Activated naive CD4-positive, alpha-beta T cell treated with anti-CD3 and anti-CD28 coated beads, Interleukin-2, amount 10 ng/mL, durations not matched to agents 7 days and 5 days (primary cell): Measurements from ENCODE around the gene SPRED2.
A peak's percentile ranks its signal among the peaks of the same experiment; 100 is the strongest.

Experiments used
- CTCF ChIA-PET: fragments of 350-600 bp; sonication (Branson Sonifier 250); formaldehyde crosslinking; loops from one replicate; lab custom pipeline; 2021; ENCODE audit warnings: antibody characterized with exemption; lab: Charles Lee
- DNase-seq: peaks from one replicate; pipeline ENCODE4 v3.0.0-alpha.2; 2020
- H3K27ac Mint-ChIP-seq: one replicate; pipeline ENCODE4 v1.8.0; 2021; ENCODE audit warnings: mild to moderate bottlenecking, moderate library complexity, mixed read lengths
- H3K27me3 Mint-ChIP-seq: one replicate; pipeline ENCODE4 v1.8.0; 2021; ENCODE audit warnings: mild to moderate bottlenecking, mixed read lengths
- H3K36me3 Mint-ChIP-seq: one replicate; pipeline ENCODE4 v1.8.0; 2021; ENCODE audit warnings: mixed read lengths
- H3K4me1 Mint-ChIP-seq: one replicate; pipeline ENCODE4 v1.8.0; 2021; ENCODE audit warnings: mixed read lengths
- H3K4me3 Mint-ChIP-seq: one replicate; pipeline ENCODE4 v1.8.0; 2021; ENCODE audit warnings: mild to moderate bottlenecking, moderate library complexity, mixed read lengths
- H3K9me3 Mint-ChIP-seq: one replicate; pipeline ENCODE4 v1.8.0; 2021; ENCODE audit warnings: mixed read lengths

The SPRED2 gene

DNA sequence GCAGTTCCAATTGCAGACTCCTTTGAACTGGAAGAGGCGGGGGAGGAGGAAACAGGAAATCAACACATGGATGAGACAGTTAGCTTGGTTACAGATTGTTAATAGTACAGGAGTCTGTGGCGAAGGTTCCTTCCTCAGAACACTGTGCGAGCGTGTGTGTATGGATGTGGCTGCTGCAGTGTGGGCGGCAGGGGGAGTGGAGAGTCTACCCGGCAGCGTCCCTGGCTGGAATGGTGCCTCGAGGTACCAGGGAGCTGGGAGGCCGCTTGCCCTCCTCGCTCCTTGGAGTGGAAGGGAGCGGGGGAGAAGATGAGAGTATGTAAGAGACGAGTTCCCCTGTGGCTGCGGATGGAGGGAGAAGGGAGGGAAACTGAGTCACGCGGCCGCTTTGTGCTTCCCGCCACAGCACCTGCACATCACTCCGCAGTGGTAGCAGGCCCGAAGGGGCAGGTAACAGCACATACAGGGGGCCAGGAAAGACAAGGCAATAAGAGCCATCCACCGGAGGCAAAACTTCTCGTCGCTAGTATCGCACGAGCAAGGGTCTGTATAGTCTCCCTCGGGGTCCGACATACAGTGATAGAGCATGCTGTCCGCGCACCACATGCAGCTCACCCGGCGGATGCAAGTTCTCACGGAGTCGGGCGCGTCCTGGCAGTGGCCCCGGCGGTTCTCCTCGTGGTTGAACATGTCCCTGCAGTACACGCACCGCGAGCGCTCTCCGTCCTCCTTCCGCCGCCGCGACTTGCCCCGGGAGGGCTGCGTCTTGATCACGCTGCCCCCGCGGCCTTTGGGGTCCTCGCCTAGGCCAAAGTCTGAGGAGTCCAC lies 119.1 kb downstream of the SPRED2 start:
- Mint-ChIP-seq H3K27ac (no peak overlapping the region), H3K4me3 (no peak overlapping the region), H3K27me3 (no peaks in the 10 kb centered on the region), H3K9me3 (no peaks in the 10 kb centered on the region), H3K36me3 (peaks cover 41% of the 10 kb centered on the region), H3K4me1 (peaks cover 9% of the 10 kb centered on the region)
- CTCF ChIA-PET: no interaction called here
- no peak for DNase-seq

DNA sequence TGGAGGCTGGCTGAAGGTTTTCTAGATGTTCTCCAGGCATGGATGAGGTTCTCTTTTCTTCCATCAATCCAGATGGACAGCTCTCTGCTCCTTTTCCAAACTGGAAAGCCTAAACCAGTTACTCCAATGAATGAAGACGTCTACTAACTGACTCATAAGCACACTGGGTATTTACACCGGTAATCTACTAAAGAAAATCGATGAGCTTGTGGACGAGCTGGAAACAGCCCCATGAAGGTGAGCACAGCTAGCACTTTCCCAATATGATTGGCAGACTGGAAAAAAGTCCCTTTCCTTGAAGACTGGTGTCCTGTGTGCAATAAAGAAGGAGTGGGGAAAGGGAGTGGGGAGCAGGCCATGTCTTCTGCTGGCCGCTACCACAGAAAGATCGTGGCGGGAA lies 120.8 kb downstream of the SPRED2 start:
- no peak overlapping the region for H3K4me3 Mint-ChIP-seq
- H3K36me3 Mint-ChIP-seq: peaks cover 33% of the 10 kb centered on the region
- DNase-seq: no peak
- H3K4me1 Mint-ChIP-seq: peaks cover 7% of the 10 kb centered on the region
- CTCF ChIA-PET: interaction anchor here (0.6 kb wide), 1 partner anchor 10 kb away, joined by 3 read pairs; no protein-coding TSS in a partner anchor
- H3K27me3 Mint-ChIP-seq: no peaks in the 10 kb centered on the region
- H3K9me3 Mint-ChIP-seq: no peaks in the 10 kb centered on the region
- H3K27ac Mint-ChIP-seq: no peak overlapping the region

DNA sequence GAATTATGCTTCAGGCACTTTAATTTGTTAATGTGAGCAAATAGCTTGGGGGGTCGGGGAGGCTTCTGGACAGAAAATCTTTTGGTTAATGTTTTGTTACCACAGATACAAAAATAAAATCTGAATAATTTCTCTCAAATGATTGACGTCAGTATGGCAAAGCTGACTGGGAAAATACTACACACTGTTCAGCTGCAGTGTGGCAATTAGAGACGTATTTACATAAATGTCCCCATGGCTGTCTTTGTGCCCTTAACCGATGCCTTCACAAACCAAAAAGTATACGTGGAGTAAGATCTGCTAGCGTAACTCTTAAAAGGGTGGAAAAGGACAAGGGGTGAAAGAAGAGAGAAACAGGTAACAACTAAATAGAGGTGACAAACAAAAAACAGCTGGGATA lies 121.3 kb downstream of the SPRED2 start:
- peaks cover 7% of the 10 kb centered on the region for H3K4me1 Mint-ChIP-seq
- no peak overlapping the region for H3K27ac Mint-ChIP-seq
- H3K27me3 Mint-ChIP-seq: no peaks in the 10 kb centered on the region
- H3K36me3 Mint-ChIP-seq: peaks cover 28% of the 10 kb centered on the region
- H3K9me3 Mint-ChIP-seq: no peaks in the 10 kb centered on the region
- CTCF ChIA-PET: interaction anchor here (1.2 kb wide), 1 partner anchor 10 kb away, joined by 4 read pairs; no protein-coding TSS in a partner anchor
- DNase-seq: no peak
- H3K4me3 Mint-ChIP-seq: no peak overlapping the region

DNA sequence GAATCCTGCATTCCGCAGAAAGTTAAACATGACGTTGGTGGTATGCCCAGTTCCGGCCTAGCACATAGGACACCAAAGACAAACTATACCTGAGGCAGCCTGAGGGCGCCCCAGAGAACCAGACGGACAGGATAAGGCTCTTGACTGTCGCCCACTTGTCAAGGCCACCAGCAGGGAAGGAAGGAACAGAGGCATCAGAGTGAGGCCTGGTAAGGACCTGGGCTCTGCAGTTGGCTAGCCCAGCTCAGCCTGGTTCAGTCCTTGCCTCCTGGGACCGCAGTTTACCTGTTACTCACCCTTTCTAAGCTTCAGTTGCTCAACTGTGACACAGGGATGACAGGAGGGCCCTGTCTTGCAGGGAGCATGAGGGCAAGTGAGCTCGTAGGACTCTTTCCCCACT lies 122.7 kb downstream of the SPRED2 start:
- no peak overlapping the region for H3K27ac Mint-ChIP-seq
- CTCF ChIA-PET: interaction anchor here (1.2 kb wide), 1 partner anchor 8 kb away, joined by 4 read pairs; no protein-coding TSS in a partner anchor
- no peaks in the 10 kb centered on the region for H3K9me3 Mint-ChIP-seq
- H3K4me3 Mint-ChIP-seq: no peak overlapping the region
- H3K27me3 Mint-ChIP-seq: no peaks in the 10 kb centered on the region
- peaks cover 7% of the 10 kb centered on the region for H3K4me1 Mint-ChIP-seq
- H3K36me3 Mint-ChIP-seq: peaks cover 22% of the 10 kb centered on the region
- DNase-seq: no peak

- no peak for DNase-seq
- Mint-ChIP-seq H3K36me3 (no peaks in the 10 kb centered on the region), H3K27me3 (peaks cover 1% of the 10 kb centered on the region), H3K4me1 (peaks cover 24% of the 10 kb centered on the region), H3K27ac (no peak overlapping the region), H3K9me3 (no peaks in the 10 kb centered on the region), H3K4me3 (no peak overlapping the region)
- CTCF ChIA-PET: no interaction called here
Measured at GRCh38 chr2:65305934-65306333, 126.5 kb downstream of the SPRED2 start.

- peak overlapping the region; percentile 71 for H3K4me3 Mint-ChIP-seq
- H3K9me3 Mint-ChIP-seq: no peaks in the 10 kb centered on the region
- no peaks in the 10 kb centered on the region for H3K36me3 Mint-ChIP-seq
- CTCF ChIA-PET: interaction anchor here (0.7 to 1.5 kb wide), 4 partner anchors 9 to 107 kb away, joined by 3 to 4 read pairs (median 3); no protein-coding TSS in a partner anchor
- H3K27ac Mint-ChIP-seq: peak overlapping the region; percentile 96
- DNase-seq: peak; percentile 86
- peaks cover 4% of the 10 kb centered on the region for H3K27me3 Mint-ChIP-seq
- H3K4me1 Mint-ChIP-seq: peaks cover 57% of the 10 kb centered on the region
Measured at GRCh38 chr2:65300761-65301711, 131.4 kb downstream of the SPRED2 start.

- H3K36me3 Mint-ChIP-seq: no peaks in the 10 kb centered on the region
- H3K4me3 Mint-ChIP-seq: peak overlapping the region; percentile 71
- H3K27me3 Mint-ChIP-seq: peaks cover 7% of the 10 kb centered on the region
- DNase-seq: no peak
- H3K27ac Mint-ChIP-seq: peak overlapping the region; percentile 96
- CTCF ChIA-PET: interaction anchor here (1.0 to 1.1 kb wide), 2 partner anchors 49 to 250 kb away, joined by 3 read pairs; no protein-coding TSS in a partner anchor
- H3K4me1 Mint-ChIP-seq: peaks cover 57% of the 10 kb centered on the region
- no peaks in the 10 kb centered on the region for H3K9me3 Mint-ChIP-seq
Measured at GRCh38 chr2:65300134-65300760, 132.2 kb downstream of the SPRED2 start.

DNA sequence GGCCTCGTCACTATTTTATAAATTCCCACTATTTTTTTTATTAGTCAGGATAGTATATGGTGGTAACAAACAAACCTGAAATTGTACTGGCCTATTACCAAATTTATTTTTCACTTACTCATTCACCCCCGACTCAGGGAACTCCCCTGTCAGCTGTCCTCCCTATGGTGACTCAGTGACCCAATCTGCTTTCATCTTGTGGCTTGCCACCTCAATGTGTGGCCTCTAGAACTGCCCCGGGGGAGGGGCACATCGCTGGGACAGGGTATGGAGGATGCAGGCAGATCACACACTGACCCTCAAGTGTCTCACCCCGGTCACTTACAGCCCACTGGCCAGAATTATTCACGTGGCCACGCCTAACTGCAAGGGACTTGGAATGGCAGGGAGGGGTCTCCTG lies 133.2 kb downstream of the SPRED2 start:
- Mint-ChIP-seq H3K4me1 (peaks cover 57% of the 10 kb centered on the region), H3K36me3 (no peaks in the 10 kb centered on the region), H3K4me3 (no peak overlapping the region), H3K27ac (peak overlapping the region; percentile 96), H3K9me3 (no peaks in the 10 kb centered on the region), H3K27me3 (peaks cover 17% of the 10 kb centered on the region)
- DNase-seq: peak; percentile 46
- CTCF ChIA-PET: interaction anchor here (1.0 to 1.5 kb wide), 2 partner anchors 129 to 251 kb away, joined by 3 read pairs; no protein-coding TSS in a partner anchor

DNA sequence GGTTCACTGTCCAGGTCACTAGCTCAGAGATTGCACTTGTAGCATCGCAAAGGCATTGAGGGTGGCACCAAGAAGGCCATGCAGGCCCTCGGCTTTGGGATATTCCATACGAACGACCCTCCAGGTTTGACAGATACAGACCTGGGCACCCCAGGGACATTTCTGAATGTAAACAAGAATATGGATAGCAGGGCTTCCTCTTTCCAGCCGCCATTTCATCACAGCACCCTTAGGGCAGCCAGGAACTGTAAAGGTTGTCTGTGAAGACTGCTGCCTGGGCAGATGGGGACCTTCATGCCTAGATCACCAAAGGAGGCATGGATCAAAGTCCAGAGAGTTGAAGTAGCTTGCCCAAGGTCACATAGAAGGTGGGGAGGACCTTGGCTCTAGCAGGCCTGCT lies 134.3 kb downstream of the SPRED2 start:
- Mint-ChIP-seq H3K4me3 (no peak overlapping the region), H3K9me3 (no peaks in the 10 kb centered on the region), H3K4me1 (peaks cover 55% of the 10 kb centered on the region), H3K27ac (no peak overlapping the region), H3K36me3 (no peaks in the 10 kb centered on the region), H3K27me3 (peaks cover 27% of the 10 kb centered on the region)
- no peak for DNase-seq
- CTCF ChIA-PET: no interaction called here

GRCh38 chr2:65297544-65297943 lies 134.9 kb downstream of the SPRED2 start:
- CTCF ChIA-PET: interaction anchor here (0.7 kb wide), 1 partner anchor 132 kb away, joined by 3 read pairs; no protein-coding TSS in a partner anchor
- Mint-ChIP-seq H3K27ac (no peak overlapping the region), H3K4me1 (peaks cover 49% of the 10 kb centered on the region), H3K36me3 (no peaks in the 10 kb centered on the region), H3K4me3 (no peak overlapping the region), H3K27me3 (peaks cover 31% of the 10 kb centered on the region), H3K9me3 (no peaks in the 10 kb centered on the region)
- no peak for DNase-seq

DNA sequence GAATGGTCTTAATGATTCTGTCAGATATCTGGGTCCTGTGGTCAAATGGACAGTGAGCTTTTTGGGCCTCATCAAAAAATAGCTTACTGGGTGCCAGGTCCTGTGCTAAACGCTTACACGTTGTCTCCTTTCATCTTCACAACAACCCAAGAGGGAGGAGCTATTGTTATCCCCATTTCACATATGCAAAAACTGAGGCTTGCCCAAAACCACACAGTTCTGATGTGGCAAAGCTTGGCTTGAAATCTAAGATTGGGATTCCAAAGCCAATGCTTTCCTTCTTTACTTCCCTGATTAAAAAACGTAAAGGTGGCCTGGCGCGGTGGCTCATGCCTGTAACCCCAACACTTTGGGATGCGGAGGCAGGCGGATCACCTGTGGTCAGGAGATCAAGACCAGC lies 135.4 kb downstream of the SPRED2 start:
- H3K27me3 Mint-ChIP-seq: peaks cover 34% of the 10 kb centered on the region
- no peaks in the 10 kb centered on the region for H3K36me3 Mint-ChIP-seq
- no peak overlapping the region for H3K27ac Mint-ChIP-seq
- peaks cover 43% of the 10 kb centered on the region for H3K4me1 Mint-ChIP-seq
- CTCF ChIA-PET: interaction anchor here (0.7 kb wide), 1 partner anchor 133 kb away, joined by 3 read pairs; no protein-coding TSS in a partner anchor
- no peaks in the 10 kb centered on the region for H3K9me3 Mint-ChIP-seq
- no peak for DNase-seq
- no peak overlapping the region for H3K4me3 Mint-ChIP-seq

GRCh38 chr2:65294701-65295100 lies 137.7 kb downstream of the SPRED2 start:
- CTCF ChIA-PET: no interaction called here
- Mint-ChIP-seq H3K27ac (no peak overlapping the region), H3K4me1 (peaks cover 21% of the 10 kb centered on the region)

DNA sequence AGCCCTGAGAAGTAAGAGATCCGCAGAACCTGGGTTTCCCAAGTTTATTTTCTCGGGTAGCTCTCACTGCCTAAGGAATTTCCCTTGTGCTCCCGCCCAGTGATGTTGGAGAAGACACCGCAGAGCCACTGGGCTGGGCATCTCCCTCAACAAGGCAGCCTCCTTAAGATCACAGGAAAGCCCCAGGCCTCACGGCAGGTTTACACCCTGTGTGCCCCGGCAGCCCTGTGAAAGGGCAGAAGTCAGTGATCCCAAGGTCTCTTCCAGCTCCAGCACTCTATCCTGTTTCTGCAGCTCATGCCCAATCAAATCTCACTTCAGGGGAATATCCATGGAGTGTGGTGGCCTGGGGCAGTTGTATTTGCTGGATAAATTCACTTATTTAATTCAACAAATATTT lies 138.3 kb downstream of the SPRED2 start:
- peaks cover 40% of the 10 kb centered on the region for H3K27me3 Mint-ChIP-seq
- no peak overlapping the region for H3K4me3 Mint-ChIP-seq
- no peak for DNase-seq
- H3K9me3 Mint-ChIP-seq: no peaks in the 10 kb centered on the region
- no peak overlapping the region for H3K27ac Mint-ChIP-seq
- peaks cover 15% of the 10 kb centered on the region for H3K4me1 Mint-ChIP-seq
- H3K36me3 Mint-ChIP-seq: no peaks in the 10 kb centered on the region
- CTCF ChIA-PET: no interaction called here

More at GRCh38 chr2:65294701-65295100, 137.7 kb downstream of the SPRED2 start:
- H3K36me3 Mint-ChIP-seq: no peaks in the 10 kb centered on the region
- no peak for DNase-seq
- H3K27me3 Mint-ChIP-seq: peaks cover 40% of the 10 kb centered on the region
- H3K9me3 Mint-ChIP-seq: no peaks in the 10 kb centered on the region
- H3K4me3 Mint-ChIP-seq: no peak overlapping the region
